NCI-H2081 (cell line): ENCODE data around the gene GNG4.
"Not testable (repeated sequence)": the region's sequence is repeated elsewhere in the genome, so short reads cannot be mapped to it uniquely, and the experiment has no call there.

Experiments used
- DNase-seq, 2 experiments: peaks; one replicate each; lab custom pipeline; 2025; lab: John Stamatoyannopoulos, UW

GNG4 gene

DNA sequence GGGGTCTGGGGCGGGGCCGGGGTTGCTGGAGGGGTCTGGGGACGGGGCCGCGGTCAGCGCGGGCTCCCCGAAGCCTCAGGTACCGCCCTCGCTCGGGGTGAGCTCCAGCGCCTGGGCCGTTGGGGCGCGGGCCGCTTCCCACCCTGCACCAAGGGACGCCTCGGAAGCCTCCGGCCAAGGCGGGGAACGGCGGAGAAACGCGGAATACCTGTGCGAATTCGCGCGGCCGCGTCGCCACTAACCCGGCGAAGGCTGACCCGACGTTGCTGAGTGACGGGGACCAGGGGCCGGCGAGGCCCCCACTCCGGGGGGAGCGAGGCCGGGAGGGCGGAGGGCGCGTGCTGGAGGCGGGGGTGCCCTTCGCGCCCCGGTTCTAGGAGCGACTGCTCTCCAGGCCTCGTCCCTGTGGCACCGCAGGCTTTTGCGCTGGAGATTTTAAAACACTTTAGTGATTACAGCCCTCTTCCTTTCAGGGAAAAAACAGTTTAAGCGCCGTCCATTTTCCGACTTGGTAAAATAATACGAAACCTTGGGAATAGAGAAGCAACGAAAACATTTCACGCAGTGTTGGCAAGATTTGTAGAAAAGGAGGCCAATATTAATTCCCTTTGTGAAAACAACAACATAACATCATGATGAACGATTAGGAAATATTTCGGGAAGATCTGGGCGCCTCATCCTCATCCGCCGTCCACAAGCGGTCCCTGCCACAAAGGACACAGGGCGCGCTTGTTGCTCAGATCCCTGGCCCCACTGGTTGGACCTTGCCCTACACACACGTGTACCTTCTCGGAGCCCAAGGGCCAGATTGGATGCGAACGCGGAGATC lies 971 bp upstream of the GNG4 start:
- DNase-seq = peak; percentile 78 to 79

- peak; percentile 47 to 65 for DNase-seq
Measured at GRCh38 chr1:235648954-235649367, 623 bp downstream of the GNG4 start.

DNA sequence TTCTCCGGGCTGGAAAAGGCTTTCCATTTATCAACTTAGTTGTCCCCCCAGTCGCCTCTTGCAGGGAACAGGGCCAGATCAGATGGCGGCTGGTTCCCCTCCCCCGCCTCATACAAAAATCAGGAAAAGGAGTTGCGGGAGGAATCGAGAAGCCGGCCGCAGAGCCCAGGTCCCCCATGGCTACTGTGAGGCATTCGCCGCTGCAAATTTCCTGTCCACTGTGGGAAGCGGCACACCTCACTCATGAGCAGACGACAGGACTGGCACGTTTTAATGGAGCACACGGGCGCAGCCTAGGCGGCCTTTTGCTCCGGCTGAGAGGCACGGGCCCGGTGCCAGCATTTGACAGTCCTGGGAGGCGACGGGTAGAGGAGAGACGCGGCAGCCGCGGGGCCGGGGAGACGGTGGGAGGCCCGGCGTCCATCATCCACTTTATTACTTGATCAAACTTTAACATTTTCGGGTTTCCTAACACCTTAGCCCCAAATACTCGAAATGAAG lies 1.1 kb downstream of the GNG4 start:
- DNase-seq = peak; percentile 84 to 91

DNA sequence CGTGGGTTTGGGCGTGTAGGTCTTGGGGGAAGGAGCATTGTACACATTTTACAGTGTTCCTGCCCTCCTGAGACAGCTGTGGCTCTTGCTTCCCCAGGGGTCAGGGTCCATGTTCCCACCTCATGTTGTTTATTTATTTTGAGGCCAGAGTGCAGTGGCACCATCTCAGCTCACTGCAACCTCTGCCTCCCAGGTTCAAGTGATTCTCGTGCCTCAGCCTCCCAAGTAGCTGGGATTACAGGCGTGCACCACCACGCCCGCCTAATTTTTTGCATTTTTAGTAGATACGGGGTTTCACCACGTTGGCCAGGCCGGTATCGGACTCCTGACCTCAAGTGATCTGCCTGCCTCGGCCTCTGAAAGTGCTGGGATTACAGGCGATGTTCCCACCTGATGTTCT lies 2.0 kb downstream of the GNG4 start:
- not testable (repeated sequence) for DNase-seq

- DNase-seq = peak; percentile 36 to 58
Measured at GRCh38 chr1:235646463-235646862, 3.1 kb downstream of the GNG4 start.

- no peak for DNase-seq
Measured at GRCh38 chr1:235644693-235645305, 4.8 kb downstream of the GNG4 start.

GRCh38 chr1:235643837-235644692 lies 5.5 kb downstream of the GNG4 start:
- no peak for DNase-seq

- no peak for DNase-seq
Measured at GRCh38 chr1:235642943-235643371, 6.6 kb downstream of the GNG4 start.

DNA sequence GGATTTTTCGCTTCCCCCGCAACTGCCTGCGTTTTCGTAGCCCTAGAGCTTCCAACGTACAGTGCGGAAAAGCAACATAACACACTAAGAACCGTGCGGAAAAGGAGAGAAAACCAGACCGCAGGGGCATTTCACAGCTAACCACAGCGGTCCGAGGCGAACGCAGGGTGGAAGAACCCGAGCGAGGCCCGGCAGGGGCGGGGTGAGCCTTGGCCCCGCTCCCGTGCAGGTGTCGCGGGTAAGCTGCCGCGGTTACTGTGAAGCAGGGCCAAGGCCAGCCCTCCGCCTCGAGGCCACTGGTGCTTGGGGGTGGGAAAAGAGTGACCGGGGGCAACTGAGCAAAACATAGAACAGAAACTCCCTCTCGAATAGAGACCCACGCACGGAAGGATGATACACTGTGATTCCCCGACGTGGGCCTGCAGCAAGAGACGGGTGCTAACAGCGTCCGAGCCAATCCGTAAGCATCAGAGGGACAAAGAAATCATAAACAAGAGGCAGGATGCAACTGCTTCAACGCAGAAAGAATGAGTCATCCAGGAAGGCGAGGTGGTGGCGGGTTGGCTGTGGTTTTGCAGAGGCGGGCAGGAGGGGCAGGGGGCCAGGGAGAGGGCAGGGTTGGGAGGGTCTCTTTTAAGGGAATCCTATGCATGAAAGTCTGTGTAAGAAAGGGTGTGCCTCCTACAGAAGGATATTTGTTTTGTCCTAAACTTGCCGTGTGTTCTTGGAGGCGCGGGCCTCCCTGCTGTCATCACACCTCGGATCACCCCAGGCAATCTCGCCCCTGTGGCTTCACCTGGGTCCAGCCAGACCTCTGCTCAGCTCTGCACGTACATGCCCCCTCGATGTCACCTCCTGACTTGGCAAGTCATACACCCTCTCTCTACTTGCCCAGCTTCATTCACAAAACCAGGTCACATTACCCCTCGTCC lies 7.3 kb downstream of the GNG4 start:
- peak; percentile 70 to 85 for DNase-seq

DNA sequence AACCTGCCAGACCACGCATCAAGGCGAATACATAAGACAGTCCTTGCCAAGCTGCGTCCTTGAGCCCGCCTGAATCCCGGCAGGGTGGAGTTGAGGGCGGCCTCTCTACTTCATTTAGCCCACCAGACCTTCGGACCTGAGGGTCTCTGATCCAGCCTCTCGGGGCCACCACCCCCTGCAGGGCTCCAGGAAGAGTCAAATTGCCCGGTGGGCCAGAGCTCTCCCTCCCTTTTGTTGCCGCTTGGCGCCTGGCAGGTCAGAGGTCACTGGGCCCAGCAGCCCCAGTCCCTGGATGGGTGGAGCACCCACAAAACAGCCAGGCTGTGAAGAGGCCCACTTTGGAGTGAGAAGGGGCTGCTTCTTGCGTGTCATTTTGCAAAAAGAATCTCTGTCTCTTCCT lies 9.0 kb downstream of the GNG4 start:
- DNase-seq = no peak

DNA sequence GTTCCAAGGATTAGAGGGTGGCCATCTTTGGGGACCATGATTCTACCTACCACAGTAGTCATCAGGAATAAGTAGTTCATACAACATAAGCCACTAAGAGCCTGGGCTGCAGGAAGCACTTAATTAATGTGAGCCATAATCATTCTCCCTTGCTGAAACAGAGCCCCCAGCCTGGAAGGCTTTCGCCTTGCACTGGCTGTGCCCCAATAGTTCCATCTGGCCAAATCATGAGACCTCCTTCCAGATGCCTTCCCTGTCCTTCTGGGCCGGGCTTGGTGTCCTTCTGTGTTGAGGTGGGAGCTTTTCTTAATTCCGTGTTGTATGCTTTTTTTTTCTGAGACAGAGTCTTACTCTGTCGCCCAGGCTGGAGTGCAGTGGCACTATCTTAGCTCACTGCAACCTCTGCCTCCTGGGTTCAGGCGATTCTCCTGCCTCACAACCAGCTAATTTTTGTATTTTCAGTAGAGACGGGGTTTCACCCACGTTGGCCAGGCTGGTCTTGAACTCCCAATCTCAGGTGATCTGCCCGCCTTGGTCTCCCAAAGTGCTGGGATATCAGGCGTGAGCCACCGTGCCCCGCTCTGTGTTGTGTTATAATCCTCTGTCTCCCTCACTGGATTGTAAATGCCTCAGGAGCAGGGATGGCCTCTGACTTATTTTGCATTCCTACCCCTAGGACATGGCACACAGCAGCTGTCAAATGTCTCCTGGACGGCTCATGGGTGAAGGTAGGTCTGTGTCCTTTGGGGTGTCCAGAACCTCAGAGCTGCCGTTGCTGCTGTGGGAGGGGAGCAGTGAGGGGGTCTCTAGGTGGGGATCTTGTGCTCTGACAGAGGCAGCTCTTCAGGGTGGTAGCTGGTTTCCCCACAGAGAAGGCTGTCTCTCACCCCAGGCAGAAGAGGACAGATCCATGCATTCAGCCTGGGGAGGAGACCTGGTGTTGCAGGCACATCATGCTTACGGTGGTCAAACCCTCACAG lies 10.1 kb downstream of the GNG4 start:
- no peak for DNase-seq

DNA sequence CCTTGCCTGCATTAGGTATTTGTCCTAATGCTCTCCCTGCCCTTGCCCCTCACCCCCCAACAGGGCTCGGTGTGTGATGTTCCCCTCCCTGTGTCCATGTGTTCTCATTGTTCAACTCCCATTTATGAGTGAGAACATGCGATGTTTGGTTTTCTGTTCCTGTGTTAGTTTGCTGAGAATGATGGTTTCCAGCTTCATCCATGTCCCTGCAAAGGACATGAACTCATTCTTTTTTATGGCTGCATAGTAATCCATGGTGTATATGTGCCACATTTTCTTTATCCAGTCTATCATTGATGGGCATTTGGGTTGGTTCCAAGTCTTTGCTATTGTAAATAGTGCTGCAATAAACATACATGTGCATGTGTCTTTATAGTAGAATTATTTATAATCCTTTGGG lies 11.0 kb downstream of the GNG4 start:
- not testable (repeated sequence) for DNase-seq

DNA sequence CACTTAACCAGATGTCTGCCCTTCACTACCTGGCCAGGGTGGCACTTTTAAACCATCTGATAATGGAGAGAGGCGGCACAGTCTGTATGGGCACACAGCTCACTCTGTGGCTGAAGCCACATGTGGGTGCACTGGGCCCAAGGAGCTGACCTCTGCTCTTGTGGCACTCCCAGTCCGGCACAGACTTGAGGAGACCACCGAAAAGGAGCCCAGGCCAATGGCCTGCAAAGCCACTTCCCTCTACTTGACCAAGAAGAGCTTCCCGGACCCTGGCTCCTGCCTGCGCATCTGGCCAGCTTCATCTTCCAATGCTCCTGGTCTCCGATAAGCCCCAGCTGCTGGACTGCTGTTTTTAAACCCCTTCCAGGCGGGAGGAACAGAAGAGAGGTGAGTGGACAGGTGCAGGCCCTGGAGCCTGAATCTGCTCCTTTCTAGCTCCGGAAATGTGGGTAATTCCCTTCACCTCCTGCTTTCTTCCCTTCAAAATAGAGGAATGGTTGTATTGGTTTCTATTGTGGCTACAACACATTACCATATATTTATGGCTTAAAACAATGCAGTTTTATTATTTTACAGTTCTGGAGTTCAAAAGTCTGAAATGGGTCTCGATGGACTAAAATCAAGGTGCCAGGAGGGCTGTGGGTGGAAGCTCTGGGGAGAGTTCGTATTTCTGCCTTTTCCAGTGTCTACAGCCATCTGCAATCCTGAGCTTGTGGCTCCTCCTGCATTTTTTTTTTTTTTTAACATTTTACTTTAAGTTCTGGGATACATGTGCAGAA lies 11.6 kb downstream of the GNG4 start:
- DNase-seq = no peak

- DNase-seq = no peak
Measured at GRCh38 chr1:235635938-235636662, 13.5 kb downstream of the GNG4 start.

- DNase-seq = no peak
Measured at GRCh38 chr1:235632506-235633401, 16.8 kb downstream of the GNG4 start.

- no peak for DNase-seq
Measured at GRCh38 chr1:235631816-235632215, 17.8 kb downstream of the GNG4 start.

DNA sequence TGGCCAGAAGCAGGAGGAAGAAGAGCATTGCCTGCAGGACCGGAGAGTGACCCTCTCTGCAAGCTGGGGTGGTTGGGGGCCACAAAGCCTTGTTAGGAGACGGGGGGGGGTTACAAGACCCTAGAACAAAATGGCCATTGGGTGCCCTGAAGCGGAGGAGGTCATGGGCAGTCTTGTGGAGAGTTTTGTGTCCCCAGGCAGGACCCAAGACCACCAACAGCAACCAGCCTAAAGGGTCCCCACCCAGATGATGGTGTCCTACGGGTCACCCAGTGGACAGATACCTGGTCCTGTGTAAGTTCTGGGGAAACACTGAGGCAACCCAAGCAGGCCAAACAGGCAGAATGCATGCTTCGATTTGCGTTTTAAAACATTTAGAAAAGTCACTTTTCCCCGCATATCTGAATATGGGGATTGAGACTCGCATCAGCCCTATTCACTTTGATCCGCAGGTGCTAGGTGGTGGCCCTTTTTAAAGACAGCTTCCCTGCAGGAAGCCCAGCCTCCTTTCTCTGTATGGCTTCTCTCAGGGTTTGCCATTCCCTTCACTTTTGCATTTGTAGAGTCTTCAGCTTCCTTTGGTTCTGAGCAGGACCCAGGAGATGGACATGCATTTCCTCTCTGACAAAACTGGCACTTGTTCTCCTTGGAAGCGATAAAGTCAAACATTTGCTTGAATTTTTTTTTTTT lies 21.1 kb downstream of the GNG4 start:
- no peak for DNase-seq
